ES-I3 (cell line): Measurements from ENCODE around the gene CSNK1E.

Source experiments
- H3K36me3 ChIP-seq: 2 replicates; pipeline ENCODE4 v1.6.1; 2013; ENCODE audit warnings: mild to moderate bottlenecking, low read length, control low read depth, moderate library complexity; ENCODE audit not compliant: insufficient read depth
- H3K4me1 ChIP-seq: 2 replicates; pipeline ENCODE4 v1.6.1; 2013; ENCODE audit warnings: mild to moderate bottlenecking, control low read depth, low read length; ENCODE audit not compliant: insufficient read depth
- H3K9ac ChIP-seq: 2 replicates; pipeline ENCODE4 v1.6.1; 2013; ENCODE audit warnings: low read depth, mild to moderate bottlenecking, low read length, moderate library complexity
- H3K9me3 ChIP-seq: 2 replicates; pipeline ENCODE4 v1.6.1; 2013; ENCODE audit warnings: mild to moderate bottlenecking, low read length, moderate library complexity; ENCODE audit not compliant: control insufficient read depth, insufficient read depth

The CSNK1E gene

GRCh38 chr22:38289583-38290082, 27.6 kb downstream of the CSNK1E start:
- no peaks in the 10 kb centered on the region for H3K9me3 ChIP-seq
- H3K9ac ChIP-seq = no peak overlapping the region
- peaks cover 20% of the 10 kb centered on the region for H3K36me3 ChIP-seq
- peaks cover 6% of the 10 kb centered on the region; the same call in 1 of the 2 replicates for H3K4me1 ChIP-seq

- Histone ChIP-seq H3K4me1 (peaks cover 11% of the 10 kb centered on the region; the same call in 1 of the 2 replicates), H3K9ac (no peak overlapping the region), H3K9me3 (no peaks in the 10 kb centered on the region), H3K36me3 (peaks cover 4% of the 10 kb centered on the region; the same call in 1 of the 2 replicates)
These were observed 30.1 kb downstream of the CSNK1E start for GRCh38 chr22:38286915-38287669.

DNA sequence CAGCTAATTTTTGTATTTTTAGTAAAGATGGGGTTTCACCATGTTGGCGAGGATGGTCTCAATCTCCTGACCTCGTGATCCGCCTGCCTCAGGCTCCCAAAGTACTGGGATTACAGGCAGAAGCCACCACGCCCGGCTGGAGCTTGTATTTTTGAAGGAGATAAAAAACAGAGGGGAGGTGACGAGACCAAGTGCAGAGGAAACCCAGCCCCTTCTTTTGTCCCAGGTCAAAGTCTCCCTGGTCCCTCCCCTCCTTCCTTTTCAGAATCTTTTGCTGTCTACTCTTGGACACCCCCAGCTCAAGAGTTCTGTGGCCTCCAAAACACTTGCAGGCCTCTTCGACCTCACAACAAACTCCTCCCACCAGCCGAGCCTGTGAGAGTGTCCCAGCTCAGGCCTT, 32.2 kb downstream of the CSNK1E start:
- H3K9me3 ChIP-seq = no peaks in the 10 kb centered on the region
- peaks cover 4% of the 10 kb centered on the region; the same call in 1 of the 2 replicates for H3K36me3 ChIP-seq
- no peak overlapping the region for H3K9ac ChIP-seq
- peaks cover 9% of the 10 kb centered on the region; the same call in 1 of the 2 replicates for H3K4me1 ChIP-seq

- Histone ChIP-seq H3K4me1 (peaks cover 8% of the 10 kb centered on the region; the same call in 1 of the 2 replicates), H3K36me3 (peaks cover 4% of the 10 kb centered on the region; the same call in 1 of the 2 replicates), H3K9ac (no peak overlapping the region), H3K9me3 (no peaks in the 10 kb centered on the region)
These were observed 33.2 kb downstream of the CSNK1E start for GRCh38 chr22:38284042-38284402.

GRCh38 chr22:38282397-38282796, 34.8 kb downstream of the CSNK1E start:
- H3K4me1 ChIP-seq = peaks cover 8% of the 10 kb centered on the region; the same call in 1 of the 2 replicates
- H3K36me3 ChIP-seq = no peaks in the 10 kb centered on the region
- no peak overlapping the region for H3K9ac ChIP-seq
- H3K9me3 ChIP-seq = no peaks in the 10 kb centered on the region

DNA sequence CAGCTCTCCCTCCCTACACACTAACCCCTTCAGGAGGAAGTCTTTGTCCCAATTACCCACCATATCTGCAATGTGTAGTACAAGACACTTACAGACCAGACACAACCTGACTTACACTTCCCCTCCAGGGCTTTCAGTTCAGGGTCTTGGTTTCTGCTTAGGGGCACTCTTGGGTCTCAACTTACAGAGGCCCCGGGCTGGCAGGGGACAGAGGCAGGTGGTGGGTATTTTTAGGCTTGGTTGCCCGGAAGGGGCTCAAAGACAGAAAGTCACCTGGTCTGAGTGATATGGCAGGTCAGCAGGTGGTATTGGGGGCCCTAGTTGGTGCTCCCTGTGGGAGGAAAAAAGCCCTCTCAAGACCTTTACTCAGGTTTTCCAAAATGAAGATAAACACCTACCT, 41.1 kb downstream of the CSNK1E start:
- no peak overlapping the region for H3K9ac ChIP-seq
- no peaks in the 10 kb centered on the region for H3K36me3 ChIP-seq

GRCh38 chr22:38273135-38273826, 44.0 kb downstream of the CSNK1E start:
- no peaks in the 10 kb centered on the region for H3K36me3 ChIP-seq
- H3K9ac ChIP-seq = peak overlapping the region; percentile 91; the same call in 1 of the 2 replicates
- peaks cover 26% of the 10 kb centered on the region for H3K4me1 ChIP-seq
- H3K9me3 ChIP-seq = no peaks in the 10 kb centered on the region

More for the DNA sequence above, 41.1 kb downstream of the CSNK1E start:
- Histone ChIP-seq H3K4me1 (peaks cover 20% of the 10 kb centered on the region), H3K9me3 (no peaks in the 10 kb centered on the region)

DNA sequence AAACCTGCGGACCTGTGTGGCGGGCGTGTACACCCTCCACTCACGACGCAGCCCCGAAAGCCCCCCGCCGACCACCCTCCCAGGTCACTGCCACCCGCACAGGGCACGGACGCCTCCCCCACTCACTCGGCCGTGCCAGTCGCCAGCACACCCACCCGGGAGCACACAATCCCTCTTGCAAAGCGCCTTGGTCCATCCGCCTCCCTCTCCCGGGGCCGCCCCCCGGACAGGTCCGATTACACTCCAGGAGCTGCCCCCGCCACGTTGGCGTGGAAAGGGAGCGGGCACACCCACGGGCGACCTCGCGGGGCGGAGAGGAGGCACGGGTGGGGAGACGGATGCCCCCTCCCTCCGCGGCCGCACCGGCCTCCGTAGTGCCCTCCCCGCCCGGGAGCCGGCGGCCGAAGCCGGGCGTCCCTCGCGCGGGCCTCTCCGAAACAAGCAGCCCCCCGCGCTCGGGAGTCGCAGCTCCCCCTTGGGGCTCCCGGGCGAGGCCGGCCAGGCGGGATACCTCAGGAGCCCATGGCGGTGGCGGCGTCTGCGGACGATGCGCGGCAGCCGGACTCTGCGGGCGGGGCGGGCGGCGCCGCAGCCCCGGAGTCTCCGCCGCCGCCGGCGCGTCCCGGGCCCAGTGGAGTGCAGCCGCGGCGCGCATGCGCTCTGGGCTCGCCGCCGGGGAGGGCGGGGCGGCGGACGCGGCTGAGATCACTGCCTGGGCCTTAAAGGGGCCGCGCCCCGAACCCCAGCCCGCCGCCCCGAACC, 44.7 kb downstream of the CSNK1E start, which contains the start of gene TMEM184B:
Gene TMEM184B, minus strand, starts transcription at position 638 of the 762 bp plus-strand sequence. CDS start 25,049 bp downstream, outside the sequence.
- Histone ChIP-seq H3K36me3 (no peaks in the 10 kb centered on the region), H3K9ac (peak within 1 kb of the TSS; percentile 91), H3K9me3 (no peaks in the 10 kb centered on the region), H3K4me1 (peaks cover 26% of the 10 kb centered on the region)

DNA sequence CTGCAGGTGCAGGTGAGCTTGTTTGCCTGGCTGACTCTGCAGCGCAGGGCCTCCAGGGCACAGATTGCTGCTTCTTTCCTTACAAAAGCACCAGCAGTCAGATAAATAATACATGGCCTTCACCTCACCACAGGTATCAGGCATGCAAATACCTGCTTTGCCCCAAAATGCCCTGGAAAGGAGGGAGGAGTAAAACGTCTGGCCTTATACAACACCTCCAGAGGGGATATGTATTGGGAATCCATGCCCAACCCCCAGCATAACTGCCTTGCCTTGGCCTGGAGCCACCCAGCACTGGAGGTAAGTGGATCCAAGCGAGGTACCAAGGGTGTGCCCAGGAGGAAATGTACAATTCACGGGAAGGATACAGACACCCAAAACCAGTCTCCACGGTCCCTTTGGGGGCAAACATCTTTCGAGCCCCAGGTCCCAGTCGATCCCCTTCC, 45.3 kb downstream of the CSNK1E start:
- Histone ChIP-seq H3K36me3 (no peaks in the 10 kb centered on the region), H3K9ac (peak overlapping the region; percentile 91), H3K4me1 (peaks cover 26% of the 10 kb centered on the region), H3K9me3 (no peaks in the 10 kb centered on the region)

DNA sequence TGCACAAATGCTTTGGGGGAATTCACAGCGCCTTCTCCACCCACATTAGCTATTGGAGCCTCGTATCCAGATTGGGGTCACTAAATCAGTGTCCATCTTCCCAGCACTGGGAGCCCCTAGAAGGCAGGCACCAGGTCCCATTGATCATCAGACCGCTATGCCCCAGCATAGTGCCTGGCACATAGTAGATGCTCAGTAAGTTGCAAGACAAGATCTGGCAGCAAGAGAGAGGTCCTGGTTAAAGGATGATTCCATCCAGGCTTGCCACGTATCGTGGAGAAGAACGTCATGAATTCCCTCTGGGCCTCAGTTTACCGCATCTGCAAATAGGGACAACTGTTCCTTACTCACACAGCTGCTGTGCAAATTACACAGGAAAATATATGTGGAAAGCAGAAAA, 46.1 kb downstream of the CSNK1E start:
- Histone ChIP-seq H3K9ac (no peak overlapping the region), H3K9me3 (no peaks in the 10 kb centered on the region), H3K36me3 (no peaks in the 10 kb centered on the region), H3K4me1 (peaks cover 25% of the 10 kb centered on the region)

GRCh38 chr22:38270091-38270992, 46.9 kb downstream of the CSNK1E start:
- Histone ChIP-seq H3K4me1 (peaks cover 19% of the 10 kb centered on the region), H3K36me3 (no peaks in the 10 kb centered on the region), H3K9ac (no peak overlapping the region), H3K9me3 (no peaks in the 10 kb centered on the region)

GRCh38 chr22:38269466-38269865, 47.8 kb downstream of the CSNK1E start:
- H3K4me1 ChIP-seq = peaks cover 16% of the 10 kb centered on the region
- no peak overlapping the region for H3K9ac ChIP-seq
- no peaks in the 10 kb centered on the region for H3K9me3 ChIP-seq
- H3K36me3 ChIP-seq = no peaks in the 10 kb centered on the region

GRCh38 chr22:38267086-38267485, 50.1 kb downstream of the CSNK1E start:
- H3K36me3 ChIP-seq = no peaks in the 10 kb centered on the region
- H3K9ac ChIP-seq = no peak overlapping the region
- H3K4me1 ChIP-seq = peaks cover 13% of the 10 kb centered on the region
- no peaks in the 10 kb centered on the region for H3K9me3 ChIP-seq
